Nephron (organoid): ENCODE results near the gene TRAPPC4.
"Not testable (repeated sequence)": the region's sequence is repeated elsewhere in the genome, so short reads cannot be mapped to it uniquely, and the experiment has no call there.

Source experiments
- H3K27ac Mint-ChIP-seq, 3 experiments: 2 replicates each; pipeline ENCODE4 v1.8.0; 2020; ENCODE audit warnings: mixed read lengths in 3 of 3, mild to moderate bottlenecking in 2 of 3, moderate library complexity in 1 of 3
- H3K27me3 Mint-ChIP-seq: 2 replicates; pipeline ENCODE4 v1.8.0; 2021; ENCODE audit warnings: low read depth, mild to moderate bottlenecking, moderate library complexity, mixed read lengths
- H3K36me3 Mint-ChIP-seq: 2 replicates; pipeline ENCODE4 v1.8.0; 2020; ENCODE audit warnings: low read depth, mixed read lengths
- H3K4me1 Mint-ChIP-seq: 2 replicates; pipeline ENCODE4 v1.8.0; 2020; ENCODE audit warnings: mixed read lengths
- H3K4me3 Mint-ChIP-seq, 3 experiments: 2 replicates each; pipeline ENCODE4 v1.8.0; 2020; ENCODE audit warnings: mild to moderate bottlenecking in 3 of 3, mixed read lengths in 3 of 3, moderate library complexity in 2 of 3
- H3K9me3 Mint-ChIP-seq: 2 replicates; pipeline ENCODE4 v1.8.0; 2020; ENCODE audit warnings: mixed read lengths
- TF ChIP-seq, protein P1 (sequence below), 3 experiments: fragments of 200-600 bp; sonication (generic); IDR thresholded peaks; one replicate each; pipeline ENCODE4 v1.5.0; 2021; ENCODE audit warnings: antibody characterized with exemption in 3 of 3; ENCODE audit not compliant: unreplicated experiment in 3 of 3

Gene TRAPPC4

GRCh38 chr11:119029340-119030028 is 10.9 kb downstream of the TRAPPC4 start:
- peaks cover 24% of the 10 kb centered on the region for H3K4me1 Mint-ChIP-seq
- H3K36me3 Mint-ChIP-seq, result peaks cover 27% of the 10 kb centered on the region
- TF ChIP-seq, protein P1, sequence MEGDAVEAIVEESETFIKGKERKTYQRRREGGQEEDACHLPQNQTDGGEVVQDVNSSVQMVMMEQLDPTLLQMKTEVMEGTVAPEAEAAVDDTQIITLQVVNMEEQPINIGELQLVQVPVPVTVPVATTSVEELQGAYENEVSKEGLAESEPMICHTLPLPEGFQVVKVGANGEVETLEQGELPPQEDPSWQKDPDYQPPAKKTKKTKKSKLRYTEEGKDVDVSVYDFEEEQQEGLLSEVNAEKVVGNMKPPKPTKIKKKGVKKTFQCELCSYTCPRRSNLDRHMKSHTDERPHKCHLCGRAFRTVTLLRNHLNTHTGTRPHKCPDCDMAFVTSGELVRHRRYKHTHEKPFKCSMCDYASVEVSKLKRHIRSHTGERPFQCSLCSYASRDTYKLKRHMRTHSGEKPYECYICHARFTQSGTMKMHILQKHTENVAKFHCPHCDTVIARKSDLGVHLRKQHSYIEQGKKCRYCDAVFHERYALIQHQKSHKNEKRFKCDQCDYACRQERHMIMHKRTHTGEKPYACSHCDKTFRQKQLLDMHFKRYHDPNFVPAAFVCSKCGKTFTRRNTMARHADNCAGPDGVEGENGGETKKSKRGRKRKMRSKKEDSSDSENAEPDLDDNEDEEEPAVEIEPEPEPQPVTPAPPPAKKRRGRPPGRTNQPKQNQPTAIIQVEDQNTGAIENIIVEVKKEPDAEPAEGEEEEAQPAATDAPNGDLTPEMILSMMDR (IDR thresholded peaks at IDR 0.05; ENCODE audit: unreplicated experiment in 3 of 3), result no peak

GRCh38 chr11:119030029-119030328 is 11.4 kb downstream of the TRAPPC4 start:
- Mint-ChIP-seq H3K27me3 (no peaks in the 10 kb centered on the region), H3K4me1 (peaks cover 24% of the 10 kb centered on the region), H3K4me3 (peak overlapping the region; percentile 84 to 87 (median 86)), H3K27ac (peak overlapping the region; percentile 87 to 98 (median 92)), H3K36me3 (peaks cover 22% of the 10 kb centered on the region), H3K9me3 (no peaks in the 10 kb centered on the region)
- TF ChIP-seq, protein P1 (IDR thresholded peaks at IDR 0.05; ENCODE audit: unreplicated experiment in 3 of 3), result no peak

More at GRCh38 chr11:119029340-119030028, 10.9 kb downstream of the TRAPPC4 start:
- peak overlapping the region; percentile 84 to 87 (median 86) for H3K4me3 Mint-ChIP-seq
- H3K9me3 Mint-ChIP-seq, result no peaks in the 10 kb centered on the region
- no peaks in the 10 kb centered on the region for H3K27me3 Mint-ChIP-seq
- H3K27ac Mint-ChIP-seq, result peak overlapping the region; percentile 87 to 98 (median 92)

GRCh38 chr11:119030329-119031047 is 11.9 kb downstream of the TRAPPC4 start, which contains the start of gene SLC37A4:
SLC37A4 (minus strand) TSS chr11:119030877.
- peak within 1 kb of the TSS; percentile 87 to 98 (median 92) for H3K27ac Mint-ChIP-seq
- no peaks in the 10 kb centered on the region for H3K9me3 Mint-ChIP-seq
- peaks cover 17% of the 10 kb centered on the region for H3K36me3 Mint-ChIP-seq
- TF ChIP-seq, protein P1 (IDR thresholded peaks at IDR 0.05; ENCODE audit: unreplicated experiment in 3 of 3), result no peak
- peaks cover 24% of the 10 kb centered on the region for H3K4me1 Mint-ChIP-seq
- H3K27me3 Mint-ChIP-seq, result no peaks in the 10 kb centered on the region
- peak within 1 kb of the TSS; percentile 84 to 87 (median 86) for H3K4me3 Mint-ChIP-seq

- H3K27ac Mint-ChIP-seq, result no peak overlapping the region
Measured at GRCh38 chr11:119031912-119032280, 13.3 kb downstream of the TRAPPC4 start.

GRCh38 chr11:119033421-119033820 is 14.9 kb downstream of the TRAPPC4 start:
- H3K27me3 Mint-ChIP-seq, H3K27ac Mint-ChIP-seq, H3K36me3 Mint-ChIP-seq, H3K4me3 Mint-ChIP-seq, H3K9me3 Mint-ChIP-seq: not testable (repeated sequence)
- H3K4me1 Mint-ChIP-seq, result peaks cover 15% of the 10 kb centered on the region

More at GRCh38 chr11:119031912-119032280, 13.3 kb downstream of the TRAPPC4 start:
- Mint-ChIP-seq H3K9me3 (no peaks in the 10 kb centered on the region), H3K36me3 (peaks cover 14% of the 10 kb centered on the region), H3K4me1 (peaks cover 24% of the 10 kb centered on the region), H3K27me3 (no peaks in the 10 kb centered on the region), H3K4me3 (peak overlapping the region; percentile 25 to 67 (median 38))
- TF ChIP-seq, protein P1 (IDR thresholded peaks at IDR 0.05; ENCODE audit: unreplicated experiment in 3 of 3), result no peak

DNA sequence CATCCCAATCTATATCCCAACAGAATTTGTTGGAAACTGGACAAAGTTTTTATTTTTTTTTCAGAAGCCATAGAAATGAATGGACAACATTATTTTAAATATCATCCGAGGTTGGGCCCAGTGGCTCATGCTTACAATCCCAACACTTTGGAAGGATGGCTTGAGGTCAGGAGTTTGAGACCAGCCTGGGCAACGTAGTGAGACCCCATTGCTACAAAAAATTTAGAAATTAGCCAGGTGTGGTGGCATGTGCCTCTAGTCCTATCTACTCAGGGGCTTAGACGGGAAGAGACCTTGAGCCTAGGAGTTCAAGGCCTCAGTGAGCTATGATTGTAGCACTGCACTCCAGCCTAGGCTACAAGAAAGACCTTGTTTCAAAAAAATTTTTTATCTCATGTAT is 16.2 kb downstream of the TRAPPC4 start:
- Mint-ChIP-seq H3K27me3 (no peaks in the 10 kb centered on the region), H3K27ac (no peak overlapping the region), H3K4me3 (no peak overlapping the region), H3K4me1 (peaks cover 2% of the 10 kb centered on the region), H3K9me3 (no peaks in the 10 kb centered on the region), H3K36me3 (no peaks in the 10 kb centered on the region)
- TF ChIP-seq, protein P1 (IDR thresholded peaks at IDR 0.05; ENCODE audit: unreplicated experiment in 3 of 3), result no peak
